Hepatic stellate cell (primary cell): ENCODE results near the gene ATP9B.
"Not testable (repeated sequence)": the region's sequence is repeated elsewhere in the genome, so short reads cannot be mapped to it uniquely, and the experiment has no call there.

Experiments
- DNase-seq: peaks from one replicate; pipeline ENCODE4 v3.0.0; 2011; ENCODE audit warnings: low spot score

ATP9B gene

DNA sequence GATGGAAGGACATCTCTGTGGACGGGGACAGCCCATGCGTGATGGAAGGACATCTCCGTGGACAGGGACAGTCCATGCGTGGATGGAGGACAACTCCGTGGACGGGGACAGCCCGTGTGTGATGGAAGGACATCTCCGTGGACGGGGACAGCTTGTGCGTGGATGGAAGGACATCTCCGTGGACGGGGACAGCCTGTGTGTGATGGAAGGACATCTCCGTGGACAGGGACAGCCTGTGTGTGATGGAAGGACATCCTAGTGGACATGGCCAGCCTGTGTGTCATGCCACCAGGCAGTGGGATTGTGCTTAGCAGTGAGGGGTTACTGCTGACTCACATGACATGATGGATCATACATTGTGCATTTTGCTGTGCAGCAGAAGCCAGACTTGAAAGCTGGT is 296.5 kb downstream of the ATP9B start:
- DNase-seq, result no peak

DNA sequence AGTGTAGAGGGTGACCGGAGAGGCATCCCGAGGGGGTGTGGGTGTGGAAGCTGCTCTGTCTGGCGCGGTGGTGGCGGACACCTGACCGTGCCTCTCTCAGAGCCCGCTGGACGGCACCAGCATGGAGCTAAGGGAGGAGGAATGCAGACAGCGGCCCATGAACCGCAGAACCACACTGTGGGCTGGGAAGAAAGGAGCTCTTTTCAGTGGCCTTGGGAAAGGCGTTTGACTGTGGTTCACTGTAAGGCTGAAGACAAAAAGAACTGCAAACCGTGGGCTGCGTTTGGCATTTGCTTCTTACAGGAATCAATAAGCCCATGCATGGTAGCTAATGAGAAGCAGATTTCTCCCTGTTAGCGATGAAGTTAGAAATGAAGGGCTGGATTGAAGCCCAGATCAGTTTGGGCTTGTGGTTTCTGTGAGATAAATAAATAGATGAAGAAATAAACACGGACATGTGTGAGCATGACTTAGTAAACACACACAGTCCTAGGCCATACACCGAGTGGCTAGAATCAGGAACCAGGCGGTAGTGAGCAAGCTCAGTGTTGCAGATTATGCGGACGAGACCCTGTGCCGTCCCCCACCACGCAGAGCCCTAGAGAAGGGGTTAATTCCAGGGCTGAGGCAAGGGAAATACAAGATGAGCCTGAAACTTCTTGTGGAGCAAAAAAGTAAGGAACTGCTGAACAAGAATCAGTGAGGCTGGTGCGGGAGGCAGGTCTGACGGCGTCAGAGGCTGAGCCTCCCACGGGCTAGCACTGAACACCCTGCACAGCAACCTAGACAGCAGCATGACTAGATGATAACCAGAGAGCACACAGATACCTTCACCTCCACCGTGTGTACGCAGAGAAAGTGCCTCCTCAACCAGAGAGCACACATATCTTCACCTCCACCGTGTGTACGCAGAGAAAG is 297.2 kb downstream of the ATP9B start:
- DNase-seq, result no peak

DNA sequence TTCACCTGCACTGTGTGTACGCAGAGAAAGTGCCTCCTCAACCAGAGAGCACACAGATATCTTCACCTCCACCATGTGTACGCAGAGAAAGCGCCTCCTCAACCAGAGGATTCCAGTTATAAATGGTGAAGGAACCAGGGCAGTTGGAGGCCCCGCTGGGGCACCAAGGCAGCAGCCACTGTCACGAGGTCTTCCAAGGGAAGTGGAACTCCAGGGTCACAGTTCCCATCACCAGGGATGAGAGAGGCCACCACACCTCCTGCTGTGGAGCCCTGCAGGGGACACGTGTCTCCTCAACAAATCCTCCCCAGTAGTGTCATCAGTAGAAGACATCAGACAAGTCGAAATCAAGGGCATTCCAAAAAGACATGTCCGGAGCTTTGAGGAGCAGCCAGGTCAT is 298.3 kb downstream of the ATP9B start:
- DNase-seq, result no peak

DNA sequence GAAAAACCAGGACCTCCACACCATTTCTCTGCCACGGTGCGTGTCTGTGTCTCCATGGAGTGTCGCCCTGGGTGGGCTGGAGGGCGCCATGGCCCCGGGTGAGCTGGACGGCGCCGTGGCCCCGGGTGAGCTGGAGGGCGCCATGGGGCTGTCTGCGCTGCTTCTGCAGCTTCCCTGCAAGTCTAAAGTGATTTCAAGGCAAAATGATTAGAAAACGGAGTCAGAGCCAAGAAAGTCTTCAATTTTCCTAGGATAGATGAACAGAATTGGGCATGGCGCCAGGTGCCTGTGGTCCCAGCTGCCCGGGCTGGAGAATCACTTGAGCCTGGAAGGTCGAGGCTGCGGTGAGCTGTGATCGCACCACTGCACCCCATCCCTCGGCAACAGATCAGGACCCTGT is 298.8 kb downstream of the ATP9B start:
- no peak for DNase-seq

DNA sequence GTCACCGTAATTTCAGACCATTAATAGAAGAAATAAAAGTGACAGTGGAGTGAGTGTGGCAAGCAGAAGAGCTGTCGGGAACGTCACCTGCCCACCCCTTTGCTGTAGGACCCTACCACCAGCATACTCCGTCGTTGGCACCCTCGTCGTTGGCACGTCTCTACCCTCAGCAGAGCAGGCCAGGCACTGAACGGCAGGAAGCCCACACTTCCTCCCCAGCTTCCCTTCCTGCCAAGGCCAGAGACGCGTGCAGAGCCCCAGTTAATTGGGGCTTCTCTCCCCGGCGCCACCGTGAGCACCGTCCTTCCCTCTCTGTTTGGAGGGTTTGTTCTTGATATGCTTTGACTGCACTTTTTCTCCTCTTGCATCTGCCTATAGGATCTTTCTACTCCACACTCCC is 299.5 kb downstream of the ATP9B start:
- no peak for DNase-seq

DNA sequence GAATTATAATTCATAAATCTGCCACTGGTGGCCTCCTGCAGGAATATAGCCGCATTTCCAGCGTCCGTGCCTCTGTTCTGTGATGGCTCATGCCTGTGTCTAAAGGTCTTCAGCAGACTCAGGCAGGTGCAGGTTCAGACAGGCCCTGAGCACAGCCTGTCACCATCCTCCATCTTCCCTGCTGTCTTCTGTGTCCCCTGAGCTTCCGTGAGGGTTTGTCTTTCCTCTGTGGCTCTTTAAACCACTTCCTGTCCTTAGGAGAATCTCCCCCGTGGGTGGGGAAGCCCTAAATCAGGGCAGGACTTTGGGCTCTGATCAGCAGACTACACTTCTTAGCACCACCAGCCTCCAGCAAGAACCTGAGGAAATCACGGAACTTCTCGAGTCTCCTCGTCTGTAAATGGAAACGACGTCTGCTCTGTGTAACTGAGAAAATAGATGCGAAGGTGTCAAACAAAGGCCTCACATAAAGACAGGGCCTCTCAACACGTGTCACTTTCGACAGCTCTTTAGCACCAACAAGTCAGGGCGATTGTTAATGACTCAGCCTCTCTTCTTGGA is 302.4 kb downstream of the ATP9B start:
- DNase-seq, result no peak

DNA sequence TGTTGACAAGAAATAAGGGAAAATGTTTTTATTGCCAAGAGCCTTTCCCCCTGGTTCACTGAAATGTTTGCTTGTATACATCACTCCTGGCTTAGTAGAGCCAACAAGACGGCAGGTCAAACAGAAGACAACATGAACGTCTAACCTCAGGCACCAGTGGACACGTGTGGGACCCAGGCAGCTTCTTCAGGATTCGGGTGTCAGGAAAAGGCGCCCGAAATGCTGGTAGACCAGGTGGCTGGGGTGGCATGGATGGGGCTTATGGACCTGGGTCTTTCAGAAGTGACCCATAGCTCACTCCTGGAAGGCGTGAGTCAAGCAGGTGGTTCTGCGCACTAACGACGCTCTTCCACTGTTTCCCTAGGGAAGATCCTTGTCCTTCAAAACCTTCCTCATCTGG is 303.3 kb downstream of the ATP9B start:
- no peak for DNase-seq

DNA sequence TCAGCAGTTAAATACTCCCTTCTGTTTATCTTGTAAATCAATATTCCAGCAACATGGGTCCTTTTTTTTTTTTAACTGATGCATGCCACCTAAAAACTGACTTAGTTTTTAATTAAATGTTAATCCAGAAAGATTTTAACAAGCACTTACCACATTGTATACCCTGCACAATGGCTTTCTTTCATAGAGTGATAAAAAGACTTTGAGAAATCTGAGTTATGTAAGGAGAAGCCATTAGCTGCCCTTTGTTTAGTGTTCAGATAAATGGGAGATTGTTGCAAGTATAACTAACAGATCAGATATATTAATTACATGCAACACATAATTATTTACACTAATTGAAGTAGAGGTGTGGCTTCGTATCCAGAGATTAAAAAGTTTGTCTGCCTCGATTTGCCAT is 303.8 kb downstream of the ATP9B start:
- DNase-seq, result no peak

- DNase-seq, result no peak
These were observed 304.5 kb downstream of the ATP9B start for GRCh38 chr18:79373736-79374135.

DNA sequence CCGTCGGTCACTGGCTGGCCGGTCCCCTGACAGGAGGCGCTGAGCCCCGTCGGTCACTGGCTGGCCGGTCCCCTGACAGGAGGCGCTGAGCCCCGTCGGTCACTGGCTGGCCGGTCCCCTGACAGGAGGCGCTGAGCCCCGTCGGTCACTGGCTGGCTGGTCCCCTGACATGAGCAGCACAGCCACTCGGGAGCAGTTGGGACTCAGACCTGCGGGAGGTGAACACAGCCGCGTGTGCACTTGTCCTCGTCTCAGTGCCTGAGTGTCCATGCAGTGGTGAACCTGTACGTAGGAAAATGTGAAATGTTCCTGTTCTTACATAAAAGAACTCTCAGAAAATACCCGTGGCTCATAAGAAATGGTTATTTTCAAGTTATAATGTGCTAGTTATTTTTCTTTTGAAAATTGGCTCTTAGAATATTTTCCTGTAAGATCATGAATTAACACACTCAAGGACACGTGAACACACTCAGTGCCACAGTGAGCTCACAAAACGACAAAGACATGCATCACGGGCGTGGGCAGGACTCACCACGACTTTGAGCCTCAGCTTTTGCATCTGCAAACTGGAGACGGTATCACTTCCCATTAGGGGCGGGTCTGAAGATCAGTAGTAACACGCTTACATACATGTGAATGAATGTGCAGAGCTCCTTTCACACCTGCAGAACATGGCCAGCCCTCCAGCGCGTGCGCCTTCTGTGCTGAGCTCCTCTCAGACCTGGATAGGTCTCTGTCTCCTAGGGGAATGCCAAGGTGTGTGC is 305.4 kb downstream of the ATP9B start:
- no peak for DNase-seq

DNA sequence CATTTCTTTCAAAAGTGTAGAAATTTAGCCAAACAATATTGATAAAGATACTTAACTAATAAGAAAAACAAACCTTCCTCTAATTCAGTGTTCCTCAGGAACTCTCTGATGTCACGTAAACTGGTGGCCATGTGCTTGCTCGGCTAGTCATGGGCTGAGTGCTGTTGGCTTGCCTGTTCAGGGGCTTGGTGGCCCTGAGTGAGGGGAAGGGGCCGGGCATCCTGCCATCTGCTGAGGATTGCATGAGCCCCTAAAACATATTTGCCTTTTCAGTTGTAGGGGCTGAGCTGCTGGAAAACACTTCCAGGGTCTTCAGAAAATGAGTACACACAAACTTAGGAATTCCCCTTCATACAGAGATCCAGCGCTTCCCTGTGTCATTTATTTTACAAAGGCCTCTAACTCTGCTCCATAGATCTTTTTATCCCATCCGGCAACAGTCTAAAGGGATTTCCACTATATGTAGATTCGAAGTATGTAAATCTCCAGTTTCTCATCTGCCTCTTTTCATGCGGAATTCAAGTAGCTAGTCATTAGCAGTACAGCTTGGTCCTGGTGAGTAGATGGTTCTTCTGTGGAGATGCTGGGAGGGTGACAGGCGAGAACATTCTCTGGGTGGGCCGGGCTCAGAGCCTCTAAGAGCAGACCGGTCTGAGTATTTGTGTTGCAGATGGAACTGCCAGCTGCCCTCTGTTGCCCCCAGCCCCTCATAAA is 306.4 kb downstream of the ATP9B start:
- no peak for DNase-seq

GRCh38 chr18:79376661-79377060 is 307.5 kb downstream of the ATP9B start:
- DNase-seq, result not testable (repeated sequence)

GRCh38 chr18:79377187-79377891 is 308.1 kb downstream of the ATP9B start:
- DNase-seq, result no peak

DNA sequence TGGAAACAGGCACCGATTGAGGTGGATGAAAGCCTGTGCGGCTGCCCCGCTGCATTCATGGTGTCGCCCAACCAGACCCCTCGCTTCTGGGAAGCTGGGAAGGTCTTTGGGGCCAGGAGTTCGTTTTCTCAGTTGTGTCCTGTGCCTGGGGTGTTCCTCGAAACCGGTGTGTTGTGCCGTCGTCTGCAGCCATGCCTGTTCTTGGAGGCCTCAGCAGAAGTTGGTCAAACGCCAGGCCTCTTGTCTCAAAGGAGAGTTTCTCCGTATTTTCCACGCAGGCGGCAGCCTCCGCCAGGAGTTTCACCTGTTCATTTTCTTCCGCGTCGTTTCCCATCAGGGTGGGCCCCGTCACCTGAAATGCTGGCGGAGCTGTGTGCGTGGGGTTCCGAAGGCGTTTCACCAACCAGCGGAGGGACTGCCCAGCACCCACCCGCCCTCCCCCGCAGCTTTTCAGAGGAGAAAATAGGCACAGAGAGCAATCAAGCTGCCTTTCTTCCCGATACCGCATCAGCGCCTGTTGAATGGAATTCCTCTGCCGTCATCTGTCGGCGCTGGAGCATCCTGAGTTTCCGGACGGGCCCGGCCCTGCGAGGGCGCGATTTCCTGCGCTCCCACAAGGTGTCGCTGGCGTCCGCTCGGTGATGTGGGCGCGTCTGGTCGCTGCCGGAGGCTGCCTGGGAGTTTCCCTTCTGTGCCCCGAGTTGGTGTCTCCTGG is 309.5 kb downstream of the ATP9B start:
- peak; percentile 81 for DNase-seq

DNA sequence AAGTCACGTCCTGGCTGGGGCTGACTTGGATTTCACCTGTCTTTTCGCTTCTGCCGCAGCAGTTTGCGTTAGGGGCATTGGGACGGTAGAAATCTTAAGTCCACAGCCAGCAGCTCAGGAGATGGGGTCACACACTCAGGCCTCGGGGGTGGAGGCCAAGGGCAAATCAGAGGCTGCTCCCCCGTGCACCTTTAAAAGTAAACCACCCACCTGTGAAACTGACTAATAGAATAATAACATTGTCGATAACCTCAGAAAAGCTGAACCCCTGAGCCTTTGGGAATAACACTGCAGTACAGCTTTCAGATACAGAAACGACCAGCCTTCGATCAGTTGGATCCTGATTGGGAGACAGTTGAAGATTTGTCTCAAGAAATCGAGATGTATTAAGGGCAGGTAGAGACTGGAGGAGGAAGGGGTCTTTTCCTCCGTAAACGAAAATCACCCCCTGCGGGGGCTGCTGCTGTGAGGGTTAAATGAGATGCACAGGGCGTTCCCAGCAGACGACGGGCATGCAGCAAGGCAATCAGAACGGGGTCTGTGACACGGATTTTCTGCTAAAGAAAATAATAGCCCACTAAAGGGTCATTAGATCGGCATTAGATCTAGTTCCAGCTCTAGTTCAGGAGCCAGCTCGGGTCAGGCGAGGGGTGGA is 310.2 kb downstream of the ATP9B start:
- DNase-seq, result no peak

- no peak for DNase-seq
These were observed 311.0 kb downstream of the ATP9B start for GRCh38 chr18:79379931-79380815.

GRCh38 chr18:79380816-79381806 is 311.9 kb downstream of the ATP9B start:
- peak; percentile 84 for DNase-seq

DNA sequence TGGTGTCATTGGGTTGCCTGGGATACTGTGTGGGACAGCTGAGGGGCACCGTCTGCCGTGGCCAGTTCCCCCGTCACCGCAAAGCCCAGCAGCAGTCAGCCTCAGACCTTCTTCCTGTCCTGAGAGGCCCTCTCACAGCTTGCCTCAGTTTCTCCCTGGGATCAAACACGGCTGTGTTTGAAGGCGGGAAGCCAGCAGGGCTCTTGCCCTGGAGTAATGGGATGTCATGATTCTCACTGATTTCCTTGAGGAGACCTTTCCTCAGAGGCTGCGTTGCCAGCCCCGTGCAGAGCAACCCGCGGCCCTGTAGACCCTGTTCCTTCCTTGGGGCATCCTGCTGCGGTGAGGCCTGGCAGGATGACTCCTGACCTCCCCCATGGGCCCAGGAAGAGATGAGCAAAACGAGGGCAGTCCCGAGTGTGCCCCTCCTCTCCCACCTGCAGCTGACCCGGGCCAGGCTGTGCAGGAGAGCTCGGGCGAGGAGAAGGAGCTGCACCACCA is 312.7 kb downstream of the ATP9B start:
- no peak for DNase-seq
